Lower lobe of right lung (tissue), 2 donors: Measurements from ENCODE around the gene SLC16A2. TPM values are rescaled to one million over a fixed set of nuclear protein-coding genes. Genes with fewer than 3 reads are reported as not detected.
"Not testable (repeated sequence)": the region's sequence is repeated elsewhere in the genome, so short reads cannot be mapped to it uniquely, and the experiment has no call there.

Experiments
- ATAC-seq, 2 donors: fragments of 200-7000 bp; cut with Tn5 transposase; one replicate each; pipeline ENCODE4 v1.9.1; 2020 to 2022; ENCODE audit warnings: mild to moderate bottlenecking in 2 of 2, moderate library complexity in 2 of 2
- DNase-seq: peaks from one replicate; pipeline ENCODE4 v3.0.0-alpha.2; 2020
- H3K27ac ChIP-seq: fragments of 200-600 bp; one replicate; pipeline ENCODE4 v1.8.0; 2022
- H3K27me3 ChIP-seq: fragments of 200-600 bp; one replicate; pipeline ENCODE4 v1.8.0; 2022; ENCODE audit warnings: low read depth
- H3K36me3 ChIP-seq: fragments of 200-600 bp; one replicate; pipeline ENCODE4 v1.8.0; 2022; ENCODE audit warnings: mild to moderate bottlenecking
- H3K4me1 ChIP-seq: fragments of 200-600 bp; one replicate; pipeline ENCODE4 v1.8.0; 2022
- H3K4me3 ChIP-seq: fragments of 200-600 bp; one replicate; pipeline ENCODE4 v1.8.0; 2022; ENCODE audit warnings: mild to moderate bottlenecking
- H3K9me3 ChIP-seq: fragments of 200-600 bp; one replicate; pipeline ENCODE4 v1.8.0; 2022
- CTCF ChIP-seq: fragments of 200-600 bp; IDR thresholded peaks from one replicate; pipeline ENCODE4 v1.8.0; 2022; ENCODE audit warnings: antibody characterized with exemption, mild to moderate bottlenecking
- intact Hi-C: fragments of 100-400 bp; cut with DNase I; formaldehyde crosslinking; loops from one replicate; pipeline ENCODE4 v1.11.0; 2022
- total RNA-seq: library from RNA; stranded (reverse); fragmentation: NEBNext Ultra II Directional; extraction: Animal tissue kit (Norgen Biotek cat#: 25700); gene quantifications from one replicate; pipeline ENCODE4 v1.2.1, GENCODE V29; 2021
- donor health status: DM: no; HTN: yes; CAD: no; lungs with severe emphysema.

SLC16A2 gene
- total RNA-seq, 1 donor from 2014 or later = 7.2 TPM

GRCh38 chrX:74464722-74465121, 43.4 kb downstream of the SLC16A2 start:
- DNase-seq = no peak
- no peak overlapping the region for H3K4me3 ChIP-seq
- H3K4me1 ChIP-seq = no peaks in the 10 kb centered on the region
- H3K36me3 ChIP-seq = no peaks in the 10 kb centered on the region
- H3K9me3 ChIP-seq = no peaks in the 10 kb centered on the region
- TF ChIP-seq CTCF = no peak
- intact Hi-C loops = no loop called here
- ATAC-seq = no peak
- no peak overlapping the region for H3K27ac ChIP-seq
- no peaks in the 10 kb centered on the region for H3K27me3 ChIP-seq

DNA sequence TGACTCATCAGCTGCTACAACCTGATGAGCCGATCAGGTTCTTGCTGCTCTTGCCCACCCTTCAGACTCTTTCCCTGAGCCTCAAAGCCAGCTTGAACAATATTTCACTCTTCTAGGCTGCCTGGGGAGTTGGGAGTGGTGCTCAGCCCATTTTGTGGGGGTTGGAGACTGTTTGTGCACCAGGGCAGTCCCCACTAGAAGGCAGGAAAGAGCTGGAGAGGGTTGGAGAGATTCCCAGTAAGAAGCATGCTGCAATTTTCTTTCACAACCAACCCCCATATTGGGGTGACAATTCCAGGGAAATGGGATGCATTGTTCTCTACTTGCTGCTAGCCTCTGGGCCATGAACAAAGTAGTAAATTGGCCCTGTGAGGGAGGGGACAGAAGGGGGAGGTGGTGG, 44.1 kb downstream of the SLC16A2 start:
- DNase-seq (no peak), ATAC-seq (no peak)
- H3K4me3 ChIP-seq = no peak overlapping the region
- no peak for TF ChIP-seq CTCF
- intact Hi-C loops = no loop called here
- no peak overlapping the region for H3K27ac ChIP-seq
- H3K36me3 ChIP-seq = no peaks in the 10 kb centered on the region
- no peaks in the 10 kb centered on the region for H3K9me3 ChIP-seq
- H3K4me1 ChIP-seq = no peaks in the 10 kb centered on the region
- H3K27me3 ChIP-seq = no peaks in the 10 kb centered on the region

GRCh38 chrX:74467656-74468055, 46.4 kb downstream of the SLC16A2 start:
- ATAC-seq = no peak
- Histone ChIP-seq H3K4me3 (no peak overlapping the region), H3K4me1 (no peaks in the 10 kb centered on the region), H3K27me3 (no peaks in the 10 kb centered on the region), H3K9me3 (no peaks in the 10 kb centered on the region), H3K36me3 (no peaks in the 10 kb centered on the region), H3K27ac (no peak overlapping the region)
- intact Hi-C loops = no loop called here
- no peak for TF ChIP-seq CTCF
- no peak for DNase-seq

GRCh38 chrX:74473116-74473515, 51.8 kb downstream of the SLC16A2 start:
- intact Hi-C loops, DNase-seq, H3K4me1 ChIP-seq, H3K27ac ChIP-seq, H3K4me3 ChIP-seq, H3K27me3 ChIP-seq, H3K9me3 ChIP-seq, ATAC-seq, H3K36me3 ChIP-seq: not testable (repeated sequence)

DNA sequence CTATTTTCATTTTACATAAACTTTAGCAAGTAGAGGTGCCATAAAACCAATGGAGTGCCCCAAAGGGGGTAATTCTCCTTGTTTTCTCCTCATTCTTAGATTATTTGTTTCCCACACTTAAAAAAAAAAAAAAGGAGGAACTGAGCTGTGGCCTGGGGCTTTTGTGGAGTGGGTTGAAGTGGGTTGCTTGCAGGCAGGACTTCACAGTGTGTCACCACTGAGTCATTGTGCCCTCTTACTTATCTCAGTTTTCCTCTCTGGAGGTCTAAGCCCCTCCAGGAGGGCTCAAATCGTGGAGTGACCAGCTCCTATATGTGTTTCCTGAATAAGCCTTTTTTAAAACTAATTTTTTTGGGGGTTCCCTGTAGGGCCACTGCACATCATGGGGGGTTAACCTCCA, 69.0 kb downstream of the SLC16A2 start:
- intact Hi-C loops = no loop called here
- Histone ChIP-seq H3K36me3 (no peaks in the 10 kb centered on the region), H3K27ac (no peak overlapping the region), H3K27me3 (no peaks in the 10 kb centered on the region), H3K4me1 (no peaks in the 10 kb centered on the region), H3K9me3 (no peaks in the 10 kb centered on the region), H3K4me3 (no peak overlapping the region)
- ATAC-seq (no peak), DNase-seq (no peak)
- no peak for TF ChIP-seq CTCF

DNA sequence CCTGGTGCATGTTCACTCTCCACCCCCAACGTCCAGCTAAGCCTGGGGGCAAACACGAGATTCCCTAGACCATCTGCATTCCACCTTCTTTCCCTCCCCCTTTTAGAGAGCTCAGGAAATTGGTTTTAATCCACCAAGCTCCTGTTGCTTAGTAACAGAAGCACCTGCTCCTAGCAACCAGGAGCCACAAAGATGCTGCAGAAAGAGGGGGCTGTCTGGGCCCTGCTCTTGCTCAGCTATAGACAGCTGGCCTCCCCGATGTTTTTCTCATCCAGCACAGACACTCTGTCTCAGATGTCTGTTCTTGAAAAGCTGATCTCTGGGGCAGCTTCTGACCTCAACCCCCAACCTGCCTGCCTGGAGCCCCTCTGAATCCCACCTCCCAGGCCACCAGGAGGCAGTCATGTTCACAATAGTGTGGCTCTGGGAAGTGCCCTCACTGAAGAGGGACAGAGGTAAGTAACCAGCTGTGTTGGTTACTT, 71.5 kb downstream of the SLC16A2 start:
- Histone ChIP-seq H3K27me3 (no peaks in the 10 kb centered on the region), H3K27ac (no peak overlapping the region), H3K4me3 (no peak overlapping the region), H3K36me3 (no peaks in the 10 kb centered on the region), H3K4me1 (no peaks in the 10 kb centered on the region), H3K9me3 (no peaks in the 10 kb centered on the region)
- no peak for ATAC-seq
- no peak for TF ChIP-seq CTCF
- no peak for DNase-seq
- intact Hi-C loops = no loop called here
